ENCODE measurements around the gene CIPC.

The CIPC gene

DNA sequence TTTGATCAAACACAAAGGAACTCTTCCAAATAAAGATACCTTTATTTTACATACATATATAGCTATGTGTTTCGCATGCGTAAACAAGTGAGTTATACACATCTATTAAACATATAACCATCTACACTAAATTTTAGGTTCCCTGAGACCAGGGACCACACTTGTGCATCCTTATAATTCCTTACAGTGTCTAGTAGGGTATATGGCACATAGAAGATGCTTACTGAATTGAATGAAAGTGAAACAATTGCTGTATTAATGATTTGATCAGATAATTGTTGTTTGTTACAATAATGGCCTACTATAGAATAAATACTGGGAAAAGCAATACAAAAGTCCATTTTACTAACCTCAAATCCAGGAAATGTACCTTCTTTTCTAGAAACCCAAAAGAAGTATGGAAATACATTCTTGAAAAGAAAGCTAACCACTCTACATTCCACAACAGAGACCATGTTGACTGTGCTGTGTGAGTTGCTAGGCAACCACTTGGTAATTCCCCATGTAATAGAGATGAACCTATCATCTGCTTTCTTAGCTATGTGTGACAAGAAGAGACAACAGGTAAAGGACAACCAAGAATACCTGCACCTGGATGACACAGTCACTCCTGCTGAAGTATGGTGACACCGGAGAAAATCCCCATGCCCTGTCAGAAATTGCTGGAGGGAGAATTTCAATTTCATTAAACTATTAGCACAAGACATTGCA is 11.9 kb upstream of the CIPC start:
- Mint-ChIP-seq H3K4me1 (ENCODE audit: low read depth) (peaks cover 11% of the 10 kb centered on the region), H3K36me3 (ENCODE audit: low read depth) (no peaks in the 10 kb centered on the region), H3K27me3 (ENCODE audit: low read depth) (peaks cover 27% of the 10 kb centered on the region), H3K9me3 (peaks cover 7% of the 10 kb centered on the region), H3K4me3 (no peak overlapping the region), H3K27ac (no peak overlapping the region)

DNA sequence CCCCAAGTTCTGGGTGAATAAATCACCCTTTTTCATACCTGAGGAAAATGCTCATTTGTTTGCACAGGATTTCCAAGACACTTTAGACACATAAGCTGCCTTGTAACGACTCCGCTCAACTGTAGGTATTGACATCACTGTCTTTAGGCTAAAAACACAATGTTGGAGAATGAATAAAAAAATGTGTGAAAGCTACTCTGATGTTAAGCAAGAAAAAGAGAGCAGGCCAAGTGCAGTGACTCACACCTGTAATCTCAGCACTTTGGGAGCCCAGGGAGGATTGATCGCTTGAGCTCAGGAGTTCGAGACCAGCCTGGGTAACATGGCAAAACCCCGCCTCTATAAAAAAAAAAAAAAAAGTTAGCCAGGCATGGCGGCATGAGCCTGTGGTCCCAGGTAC is 11.1 kb upstream of the CIPC start:
- no peak overlapping the region for H3K27ac Mint-ChIP-seq
- peaks cover 11% of the 10 kb centered on the region for H3K4me1 Mint-ChIP-seq (ENCODE audit: low read depth)
- peaks cover 14% of the 10 kb centered on the region for H3K9me3 Mint-ChIP-seq
- H3K4me3 Mint-ChIP-seq: no peak overlapping the region
- H3K36me3 Mint-ChIP-seq (ENCODE audit: low read depth): peaks cover 4% of the 10 kb centered on the region
- peaks cover 26% of the 10 kb centered on the region for H3K27me3 Mint-ChIP-seq (ENCODE audit: low read depth)

DNA sequence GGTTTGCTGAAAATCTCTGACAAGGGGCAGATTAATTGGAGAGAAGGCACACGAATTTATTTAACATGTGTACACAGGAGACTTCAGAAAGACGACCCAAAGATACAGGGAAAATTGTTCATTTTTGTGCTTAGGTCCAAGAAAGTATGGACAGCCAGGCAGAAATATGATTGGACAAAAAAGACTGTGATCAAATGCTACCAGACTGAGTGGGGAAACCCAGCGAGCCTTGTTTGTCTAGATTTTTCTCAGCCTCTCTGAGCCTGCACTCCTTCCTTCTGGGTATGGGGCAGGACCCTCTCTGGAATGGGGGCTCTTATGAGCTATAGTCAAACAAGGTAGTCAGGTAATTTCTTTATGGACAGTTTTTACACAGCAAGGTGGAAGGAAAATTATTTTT is 10.4 kb upstream of the CIPC start:
- Mint-ChIP-seq H3K27me3 (ENCODE audit: low read depth) (peaks cover 22% of the 10 kb centered on the region), H3K9me3 (peaks cover 14% of the 10 kb centered on the region), H3K4me1 (ENCODE audit: low read depth) (peaks cover 11% of the 10 kb centered on the region), H3K27ac (no peak overlapping the region), H3K36me3 (ENCODE audit: low read depth) (peaks cover 4% of the 10 kb centered on the region), H3K4me3 (no peak overlapping the region)

DNA sequence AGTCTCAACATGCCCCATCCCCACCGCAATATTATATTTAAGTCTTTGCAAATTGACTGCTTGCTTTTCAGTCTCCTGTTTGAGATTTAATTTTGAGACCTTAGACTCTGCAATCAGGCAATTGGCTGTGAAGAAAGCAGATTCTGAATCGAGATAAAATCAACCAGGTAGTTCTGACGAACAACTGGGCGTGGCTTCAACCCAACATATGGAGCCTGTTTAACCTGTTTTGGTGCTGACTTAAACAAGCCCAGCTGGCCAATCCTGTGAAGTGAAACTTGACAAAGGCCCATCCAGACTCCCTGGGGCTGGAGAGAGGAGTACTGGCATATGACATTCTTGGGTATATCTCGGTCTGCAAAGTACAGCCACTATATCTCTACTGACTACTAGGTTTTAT is 9.8 kb upstream of the CIPC start:
- Mint-ChIP-seq H3K36me3 (ENCODE audit: low read depth) (peaks cover 4% of the 10 kb centered on the region), H3K27me3 (ENCODE audit: low read depth) (peaks cover 19% of the 10 kb centered on the region), H3K4me1 (ENCODE audit: low read depth) (peaks cover 9% of the 10 kb centered on the region), H3K4me3 (no peak overlapping the region), H3K27ac (no peak overlapping the region), H3K9me3 (peaks cover 14% of the 10 kb centered on the region)

DNA sequence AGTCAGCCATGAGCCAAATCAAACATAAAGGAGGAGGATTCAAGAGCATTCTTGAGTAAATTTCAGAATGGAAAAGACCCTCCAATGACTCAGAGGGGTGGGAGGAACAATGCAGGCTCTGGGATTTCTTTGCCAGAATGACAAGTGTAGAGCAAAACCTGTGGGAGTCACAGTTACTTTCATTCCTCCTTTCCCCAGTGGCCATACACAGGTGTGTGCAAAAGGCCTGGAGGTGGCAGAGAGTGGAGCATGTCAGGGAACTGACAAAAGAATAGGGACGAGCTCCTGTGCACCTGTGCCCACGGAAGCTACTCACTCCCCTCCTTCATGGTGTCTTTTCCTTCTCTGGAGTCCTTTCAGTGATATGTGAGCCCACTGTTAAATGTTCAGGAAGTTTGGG is 9.4 kb upstream of the CIPC start:
- Mint-ChIP-seq H3K27ac (no peak overlapping the region), H3K4me1 (ENCODE audit: low read depth) (peaks cover 9% of the 10 kb centered on the region)

DNA sequence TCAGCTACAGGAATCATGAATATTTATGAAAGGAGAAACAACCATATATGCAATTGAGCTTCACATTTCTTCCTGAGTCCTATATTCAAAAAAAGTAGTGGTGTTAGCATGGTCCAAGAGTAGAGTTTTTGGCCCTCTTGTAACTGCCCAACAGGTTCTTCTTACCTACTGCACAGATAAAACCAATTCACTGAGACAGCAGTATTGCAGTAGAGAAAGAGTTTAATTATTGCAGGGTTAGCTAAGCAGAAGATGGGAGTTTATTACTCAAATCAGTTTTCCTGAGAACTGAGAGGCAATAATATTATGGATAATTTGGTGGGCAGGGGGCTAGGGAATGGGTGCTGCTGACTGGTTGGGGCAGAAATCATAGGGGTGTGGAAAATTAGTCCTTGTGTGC is 6.5 kb upstream of the CIPC start:
- no peak overlapping the region for H3K4me3 Mint-ChIP-seq
- peaks cover 13% of the 10 kb centered on the region for H3K27me3 Mint-ChIP-seq (ENCODE audit: low read depth)
- peaks cover 4% of the 10 kb centered on the region for H3K36me3 Mint-ChIP-seq (ENCODE audit: low read depth)
- H3K27ac Mint-ChIP-seq: no peak overlapping the region
- H3K9me3 Mint-ChIP-seq: peaks cover 14% of the 10 kb centered on the region
- peaks cover 16% of the 10 kb centered on the region for H3K4me1 Mint-ChIP-seq (ENCODE audit: low read depth)

More for the DNA sequence above, 9.4 kb upstream of the CIPC start:
- Mint-ChIP-seq H3K4me3 (no peak overlapping the region), H3K36me3 (ENCODE audit: low read depth) (peaks cover 4% of the 10 kb centered on the region), H3K9me3 (peaks cover 14% of the 10 kb centered on the region), H3K27me3 (ENCODE audit: low read depth) (peaks cover 18% of the 10 kb centered on the region)

GRCh38 chr14:77092676-77093075 is 5.4 kb upstream of the CIPC start:
- Mint-ChIP-seq H3K4me3 (no peak overlapping the region), H3K4me1 (ENCODE audit: low read depth) (peaks cover 24% of the 10 kb centered on the region), H3K27me3 (ENCODE audit: low read depth) (peaks cover 11% of the 10 kb centered on the region), H3K36me3 (ENCODE audit: low read depth) (peaks cover 4% of the 10 kb centered on the region), H3K9me3 (peaks cover 14% of the 10 kb centered on the region), H3K27ac (no peak overlapping the region)

DNA sequence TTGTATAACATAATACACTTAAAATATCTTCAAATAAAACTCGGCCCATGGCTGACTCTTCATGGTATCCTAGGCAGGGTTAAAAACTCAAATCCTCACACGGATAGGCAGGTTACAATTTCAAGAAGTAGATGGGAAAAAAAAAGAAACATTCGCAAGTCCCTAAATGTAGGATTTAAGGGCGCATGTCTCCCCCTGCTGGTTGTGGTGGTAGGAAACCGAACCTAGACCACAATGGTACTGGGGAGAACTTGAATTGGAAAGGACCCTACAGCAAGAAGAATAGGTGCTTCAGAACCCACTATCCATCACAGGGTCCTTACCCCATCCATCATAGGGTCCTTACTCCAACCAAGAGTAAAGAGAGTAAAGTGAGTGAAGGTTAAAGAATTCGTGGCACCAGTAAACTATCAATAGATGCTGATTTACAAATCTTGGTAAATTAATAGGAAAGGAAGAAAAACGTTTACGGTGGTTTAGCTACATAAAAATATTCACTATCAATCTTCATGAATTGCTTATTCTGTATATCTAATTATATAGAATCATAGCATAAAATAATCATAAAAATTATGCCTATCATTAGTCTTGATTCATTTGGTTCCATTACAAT is 3.3 kb upstream of the CIPC start:
- Mint-ChIP-seq H3K4me1 (ENCODE audit: low read depth) (peaks cover 29% of the 10 kb centered on the region), H3K9me3 (peaks cover 14% of the 10 kb centered on the region), H3K27ac (no peak overlapping the region), H3K36me3 (ENCODE audit: low read depth) (peaks cover 4% of the 10 kb centered on the region), H3K4me3 (no peak overlapping the region), H3K27me3 (ENCODE audit: low read depth) (peaks cover 2% of the 10 kb centered on the region)

DNA sequence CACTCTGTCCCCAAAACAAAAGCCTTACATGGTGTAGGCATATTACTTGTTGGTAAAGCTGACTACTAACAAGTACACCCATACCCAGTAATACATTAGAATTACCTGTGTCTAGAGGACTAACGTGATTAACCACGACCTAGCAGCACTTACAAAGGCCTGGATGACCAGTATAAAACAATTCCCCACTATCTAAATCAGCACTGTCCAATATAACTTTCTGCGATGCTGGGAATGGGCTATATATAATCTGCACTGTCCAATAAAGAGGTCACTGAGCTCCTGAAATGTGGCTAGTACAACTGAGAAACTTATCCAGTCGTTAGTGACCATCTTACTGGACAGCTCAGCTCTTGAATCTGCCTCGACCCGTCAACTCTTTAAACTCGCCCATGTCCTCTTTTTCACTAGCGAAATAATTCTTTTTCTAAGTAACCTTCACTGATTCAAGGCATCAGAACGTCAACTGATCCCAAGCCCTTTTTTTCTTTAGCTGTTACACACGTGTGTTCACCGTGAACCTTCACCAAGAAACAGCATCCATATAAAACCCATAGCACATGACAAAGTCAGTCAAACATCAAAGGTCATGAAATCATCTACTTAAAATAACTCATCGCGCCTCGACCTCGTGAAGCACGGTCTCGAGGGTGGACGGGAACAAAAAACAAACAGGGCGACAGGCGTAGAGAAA is 905 bp upstream of the CIPC start:
- Mint-ChIP-seq H3K9me3 (no peaks in the 10 kb centered on the region), H3K36me3 (ENCODE audit: low read depth) (no peaks in the 10 kb centered on the region), H3K27ac (peak overlapping the region; percentile 99), H3K4me1 (ENCODE audit: low read depth) (peaks cover 38% of the 10 kb centered on the region), H3K27me3 (ENCODE audit: low read depth) (no peaks in the 10 kb centered on the region), H3K4me3 (peak overlapping the region; percentile 97)

GRCh38 chr14:77098529-77099353 is 683 bp downstream of the CIPC start:
- H3K9me3 Mint-ChIP-seq: no peaks in the 10 kb centered on the region
- no peaks in the 10 kb centered on the region for H3K36me3 Mint-ChIP-seq (ENCODE audit: low read depth)
- peaks cover 38% of the 10 kb centered on the region for H3K4me1 Mint-ChIP-seq (ENCODE audit: low read depth)
- H3K27ac Mint-ChIP-seq: peak overlapping the region; percentile 99
- no peaks in the 10 kb centered on the region for H3K27me3 Mint-ChIP-seq (ENCODE audit: low read depth)
- H3K4me3 Mint-ChIP-seq: peak overlapping the region; percentile 97

- H3K27me3 Mint-ChIP-seq (ENCODE audit: low read depth): no peaks in the 10 kb centered on the region
- peak overlapping the region; percentile 47 for H3K27ac Mint-ChIP-seq
- H3K36me3 Mint-ChIP-seq (ENCODE audit: low read depth): no peaks in the 10 kb centered on the region
- H3K9me3 Mint-ChIP-seq: no peaks in the 10 kb centered on the region
- peak overlapping the region; percentile 97 for H3K4me3 Mint-ChIP-seq
- H3K4me1 Mint-ChIP-seq (ENCODE audit: low read depth): peaks cover 37% of the 10 kb centered on the region
Measured at GRCh38 chr14:77099425-77100167, 1.5 kb downstream of the CIPC start.

DNA sequence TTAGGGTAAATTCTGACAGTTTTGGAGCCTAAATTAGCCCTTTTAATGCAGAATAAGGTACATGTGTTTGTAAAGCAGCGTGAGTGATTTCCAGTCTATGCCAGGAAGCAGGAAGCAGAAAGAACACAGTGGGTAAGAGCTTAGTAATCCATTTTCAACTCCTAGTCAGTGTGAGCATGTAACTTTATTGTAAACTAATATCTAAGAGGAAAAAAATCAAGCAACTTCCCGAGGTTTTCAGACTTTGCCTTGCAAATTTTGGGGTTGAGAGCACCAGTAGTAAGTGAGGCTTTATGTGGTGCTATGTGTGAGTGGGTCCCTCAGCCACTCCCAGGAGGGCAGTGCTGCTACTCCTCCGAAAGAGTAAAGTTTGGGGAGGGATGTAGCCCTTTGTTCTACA is 2.9 kb downstream of the CIPC start:
- no peak overlapping the region for H3K4me3 Mint-ChIP-seq
- H3K27me3 Mint-ChIP-seq (ENCODE audit: low read depth): no peaks in the 10 kb centered on the region
- H3K27ac Mint-ChIP-seq: no peak overlapping the region
- no peaks in the 10 kb centered on the region for H3K9me3 Mint-ChIP-seq
- no peaks in the 10 kb centered on the region for H3K36me3 Mint-ChIP-seq (ENCODE audit: low read depth)
- peaks cover 33% of the 10 kb centered on the region for H3K4me1 Mint-ChIP-seq (ENCODE audit: low read depth)

GRCh38 chr14:77102154-77102553 is 4.1 kb downstream of the CIPC start:
- H3K4me3 Mint-ChIP-seq: no peak overlapping the region
- no peaks in the 10 kb centered on the region for H3K27me3 Mint-ChIP-seq (ENCODE audit: low read depth)
- peaks cover 8% of the 10 kb centered on the region for H3K36me3 Mint-ChIP-seq (ENCODE audit: low read depth)
- no peak overlapping the region for H3K27ac Mint-ChIP-seq
- H3K4me1 Mint-ChIP-seq (ENCODE audit: low read depth): peaks cover 24% of the 10 kb centered on the region
- no peaks in the 10 kb centered on the region for H3K9me3 Mint-ChIP-seq

- Mint-ChIP-seq H3K4me1 (ENCODE audit: low read depth) (peaks cover 21% of the 10 kb centered on the region), H3K27me3 (ENCODE audit: low read depth) (no peaks in the 10 kb centered on the region), H3K27ac (no peak overlapping the region), H3K36me3 (ENCODE audit: low read depth) (peaks cover 13% of the 10 kb centered on the region), H3K4me3 (no peak overlapping the region), H3K9me3 (no peaks in the 10 kb centered on the region)
Measured at GRCh38 chr14:77103475-77103874, 5.4 kb downstream of the CIPC start.
